Spleen (tissue), 7 donors: ENCODE measurements around the gene MBNL1.

Source experiments
- POLR2A ChIP-seq, 3 donors: fragments of 450-650 bp; IDR thresholded peaks; one replicate each; pipeline ENCODE4 v1.5.1; 2017; ENCODE audit warnings: antibody characterized with exemption in 3 of 3, mild to moderate bottlenecking in 1 of 3
- TF ChIP-seq, protein P1 (sequence below), 11 experiments: fragments of 200-600 bp in 7 of 11; fragments of 450-650 bp in 4 of 11; sonication (generic) in 4 of 11; IDR thresholded peaks in 8 of 11; conservative IDR thresholded peaks in 3 of 11; 1 replicate in 7 of 11; 2 replicates in 4 of 11; pipeline versions ENCODE4 v1.4.0 to v1.8.0; 2016 to 2021; ENCODE audit warnings: antibody characterized with exemption in 11 of 11, inconsistent platforms in 4 of 11, mild to moderate bottlenecking in 1 of 11
- donor health status: DM: no; HTN: no; CAD: no; lungs with moderate emphysema.
- donor health status: DM: no; HTN: no; CAD: no.
- donor health status: DM: no; HTN: no; CAD: no.

DNA sequence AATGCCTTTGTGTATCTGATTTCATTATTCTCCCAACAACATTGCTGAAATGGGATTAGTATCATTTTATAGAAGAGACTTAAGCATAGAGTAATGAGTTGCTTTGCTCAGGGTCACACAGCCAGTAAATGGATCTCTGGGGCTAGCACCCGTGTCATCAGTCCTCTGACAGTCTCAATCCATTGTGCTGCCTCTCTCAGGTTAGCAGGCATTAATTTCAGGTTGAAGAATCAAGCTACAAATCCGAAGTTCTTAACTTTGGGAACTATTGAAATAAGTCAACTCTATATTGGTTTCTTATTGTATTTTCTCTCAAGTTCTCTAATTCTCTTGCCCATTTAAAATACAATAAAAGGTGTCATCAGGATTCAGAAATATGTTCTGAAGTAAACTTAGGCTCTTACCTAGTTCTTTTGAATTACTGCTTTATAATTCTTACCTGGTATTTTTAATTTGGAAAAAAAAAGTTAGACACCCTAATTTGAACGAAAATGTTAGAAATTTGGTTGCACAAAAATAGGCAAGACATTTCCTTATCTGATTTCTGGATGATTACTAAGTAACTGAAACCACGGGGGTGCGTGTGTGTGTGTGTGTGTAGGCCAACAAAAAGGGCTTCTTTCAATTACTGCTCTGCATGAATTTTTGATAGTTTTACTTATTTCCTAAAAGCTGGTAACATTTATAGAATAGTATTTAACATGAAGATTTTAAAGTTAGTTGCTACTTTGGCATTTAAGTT, 189.8 kb downstream of the MBNL1 start:
- TF ChIP-seq, protein P1, sequence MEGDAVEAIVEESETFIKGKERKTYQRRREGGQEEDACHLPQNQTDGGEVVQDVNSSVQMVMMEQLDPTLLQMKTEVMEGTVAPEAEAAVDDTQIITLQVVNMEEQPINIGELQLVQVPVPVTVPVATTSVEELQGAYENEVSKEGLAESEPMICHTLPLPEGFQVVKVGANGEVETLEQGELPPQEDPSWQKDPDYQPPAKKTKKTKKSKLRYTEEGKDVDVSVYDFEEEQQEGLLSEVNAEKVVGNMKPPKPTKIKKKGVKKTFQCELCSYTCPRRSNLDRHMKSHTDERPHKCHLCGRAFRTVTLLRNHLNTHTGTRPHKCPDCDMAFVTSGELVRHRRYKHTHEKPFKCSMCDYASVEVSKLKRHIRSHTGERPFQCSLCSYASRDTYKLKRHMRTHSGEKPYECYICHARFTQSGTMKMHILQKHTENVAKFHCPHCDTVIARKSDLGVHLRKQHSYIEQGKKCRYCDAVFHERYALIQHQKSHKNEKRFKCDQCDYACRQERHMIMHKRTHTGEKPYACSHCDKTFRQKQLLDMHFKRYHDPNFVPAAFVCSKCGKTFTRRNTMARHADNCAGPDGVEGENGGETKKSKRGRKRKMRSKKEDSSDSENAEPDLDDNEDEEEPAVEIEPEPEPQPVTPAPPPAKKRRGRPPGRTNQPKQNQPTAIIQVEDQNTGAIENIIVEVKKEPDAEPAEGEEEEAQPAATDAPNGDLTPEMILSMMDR (IDR thresholded peaks at IDR 0.05 in 8 of 11, conservative IDR thresholded peaks at IDR 0.05 in 3 of 11), result no peak
- no peak for TF ChIP-seq POLR2A (IDR thresholded peaks at IDR 0.05)
